Trophoblast cell (in vitro differentiated cells and primary cell): ENCODE measurements around the gene PTPRM.

Experiments used
- DNase-seq, 2 donors: peaks; one replicate each; pipeline ENCODE4 v3.0.0-alpha.2; 2016
- H2AFZ ChIP-seq: 2 replicates; pipeline ENCODE4 v1.6.1; 2013; ENCODE audit warnings: low read length, moderate library complexity, mild to moderate bottlenecking; ENCODE audit not compliant: insufficient read depth, poor library complexity
- H2AK5ac ChIP-seq: 2 replicates; pipeline ENCODE4 v1.6.1; 2013; ENCODE audit warnings: mild to moderate bottlenecking, low read length
- H2BK120ac ChIP-seq: 2 replicates; pipeline ENCODE4 v1.6.1; 2013; ENCODE audit warnings: low read length, mild to moderate bottlenecking, moderate library complexity; ENCODE audit not compliant: insufficient read depth, poor library complexity
- H2BK12ac ChIP-seq: 2 replicates; pipeline ENCODE4 v1.6.1; 2013; ENCODE audit warnings: mild to moderate bottlenecking, low read length, moderate library complexity
- H2BK5ac ChIP-seq: 2 replicates; pipeline ENCODE4 v1.6.1; 2013; ENCODE audit warnings: low read length, low read depth, moderate library complexity, mild to moderate bottlenecking; ENCODE audit not compliant: poor library complexity
- H3K14ac ChIP-seq: 2 replicates; pipeline ENCODE4 v1.6.1; 2013; ENCODE audit warnings: mild to moderate bottlenecking, low read length
- H3K18ac ChIP-seq: 2 replicates; pipeline ENCODE4 v1.6.1; 2013; ENCODE audit warnings: mild to moderate bottlenecking, low read length
- H3K23ac ChIP-seq: 2 replicates; pipeline ENCODE4 v1.6.1; 2013; ENCODE audit warnings: low read length
- H3K27ac ChIP-seq: 2 replicates; pipeline ENCODE4 v1.5.1; 2013; ENCODE audit warnings: low read depth, mild to moderate bottlenecking, inconsistent platforms, low read length, moderate library complexity
- H3K27me3 ChIP-seq: 2 replicates; pipeline ENCODE4 v1.6.1; 2013; ENCODE audit warnings: inconsistent platforms, mild to moderate bottlenecking, low read length, moderate library complexity; ENCODE audit not compliant: insufficient read depth
- H3K36me3 ChIP-seq, 2 experiments: 1 replicate in 1 of 2; 2 replicates in 1 of 2; pipeline ENCODE4 v1.6.1; 2013; ENCODE audit warnings: low read length in 2 of 2, mild to moderate bottlenecking in 2 of 2, moderate library complexity in 1 of 2; ENCODE audit not compliant: insufficient read depth in 2 of 2, control insufficient read depth in 1 of 2
- H3K4ac ChIP-seq: 2 replicates; pipeline ENCODE4 v1.6.1; 2013; ENCODE audit warnings: low read depth, mild to moderate bottlenecking, low read length, moderate library complexity
- H3K4me1 ChIP-seq, 2 experiments: 1 replicate in 1 of 2; 2 replicates in 1 of 2; pipeline ENCODE4 v1.6.1; 2013; ENCODE audit warnings: low read length in 2 of 2, mild to moderate bottlenecking in 2 of 2, moderate library complexity in 1 of 2; ENCODE audit not compliant: insufficient read depth in 2 of 2, control insufficient read depth in 1 of 2
- H3K4me2 ChIP-seq: 2 replicates; pipeline ENCODE4 v1.6.1; 2013; ENCODE audit warnings: inconsistent platforms, mild to moderate bottlenecking, low read length, moderate library complexity
- H3K4me3 ChIP-seq: 2 replicates; pipeline ENCODE4 v1.5.1; 2013; ENCODE audit warnings: mild to moderate bottlenecking, low read depth, low read length, inconsistent platforms
- H3K79me1 ChIP-seq: one replicate; pipeline ENCODE4 v1.6.1; 2013; ENCODE audit warnings: low read length
- H3K79me2 ChIP-seq: 2 replicates; pipeline ENCODE4 v1.6.1; 2013; ENCODE audit warnings: low read length, mild to moderate bottlenecking; ENCODE audit not compliant: control insufficient read depth, insufficient read depth, poor library complexity
- H3K9ac ChIP-seq: 2 replicates; pipeline ENCODE4 v1.6.1; 2013; ENCODE audit warnings: mild to moderate bottlenecking, low read length
- H3K9me3 ChIP-seq: 2 replicates; pipeline ENCODE4 v1.6.1; 2013; ENCODE audit warnings: low read depth, mild to moderate bottlenecking, control low read depth, inconsistent platforms, low read length; ENCODE audit not compliant: insufficient read depth
- H4K12ac ChIP-seq: 2 replicates; pipeline ENCODE4 v1.6.1; 2013; ENCODE audit warnings: low read depth, mild to moderate bottlenecking, low read length, moderate library complexity
- H4K8ac ChIP-seq: 2 replicates; pipeline ENCODE4 v1.6.1; 2013; ENCODE audit warnings: low read depth, mild to moderate bottlenecking, low read length, moderate library complexity
- H4K91ac ChIP-seq: one replicate; pipeline ENCODE4 v1.6.1; 2013; ENCODE audit warnings: low read depth, mild to moderate bottlenecking, low read length, moderate library complexity
- WGBS: extraction: QIAGEN DNeasy Blood & Tissue Kit; methylation state at CpG from one replicate; pipeline ENCODE4 v1.1.7; 2013; ENCODE audit warnings: missing lambda C conversion rate; ENCODE audit not compliant: insufficient read length, insufficient coverage; ENCODE audit errors: extremely low coverage; 5-methylcytosine and 5-hydroxymethylcytosine counted together

Gene PTPRM

GRCh38 chr18:7626175-7626921 is 59.2 kb downstream of the PTPRM start:
- peak; percentile 10 to 47 for DNase-seq
- no peak overlapping the region for H3K23ac ChIP-seq
- no peak overlapping the region for H4K91ac ChIP-seq
- H2AK5ac ChIP-seq = no peak overlapping the region
- H4K8ac ChIP-seq = no peak overlapping the region
- no peak overlapping the region for H4K12ac ChIP-seq
- no peak overlapping the region for H3K4me2 ChIP-seq
- H2BK12ac ChIP-seq = no peak overlapping the region
- no peaks in the 10 kb centered on the region for H3K36me3 ChIP-seq
- H3K27me3 ChIP-seq = no peaks in the 10 kb centered on the region
- WGBS = no CpG with 5 or more reads among the region's 4 CpGs
- peaks cover 3% of the 10 kb centered on the region for H3K79me1 ChIP-seq
- no peak overlapping the region for H2BK5ac ChIP-seq
- no peak overlapping the region for H3K27ac ChIP-seq
- H3K9ac ChIP-seq = no peak overlapping the region
- peaks cover 5 to 13% of the 10 kb centered on the region in 2 experiments for H3K4me1 ChIP-seq
- H3K4me3 ChIP-seq = no peak overlapping the region
- no peak overlapping the region for H3K18ac ChIP-seq
- H3K79me2 ChIP-seq = peaks cover 4% of the 10 kb centered on the region
- no peak overlapping the region for H2BK120ac ChIP-seq
- H3K9me3 ChIP-seq = no peaks in the 10 kb centered on the region
- no peak overlapping the region for H3K4ac ChIP-seq
- no peak overlapping the region for H2AFZ ChIP-seq
- no peak overlapping the region for H3K14ac ChIP-seq

DNA sequence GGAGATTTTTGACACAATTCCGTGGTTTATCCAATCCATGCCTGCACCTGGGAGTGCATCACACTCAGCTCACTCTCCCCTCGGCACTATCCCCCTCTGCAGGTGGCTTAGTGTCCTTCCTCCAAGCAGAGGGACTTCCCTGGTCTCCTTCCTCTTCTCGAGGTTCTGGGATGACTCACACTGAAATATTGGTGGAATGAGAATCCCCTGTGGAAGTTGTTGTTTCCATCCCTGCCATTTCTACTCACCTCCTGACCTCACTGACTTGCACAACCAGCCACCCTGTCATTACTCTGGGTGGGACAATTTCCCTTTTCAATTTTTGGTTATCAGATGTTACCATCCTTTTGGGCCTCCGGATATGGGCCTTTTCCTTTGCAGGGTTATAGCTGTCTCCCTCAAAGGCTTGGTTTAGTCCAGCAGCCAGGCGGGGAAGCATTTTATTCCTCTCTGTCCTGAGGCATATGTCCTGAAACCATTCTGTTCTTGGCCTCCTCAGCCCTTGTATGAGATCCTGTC is 59.9 kb downstream of the PTPRM start:
- no peak overlapping the region for H4K91ac ChIP-seq
- H2BK120ac ChIP-seq = no peak overlapping the region
- H3K79me1 ChIP-seq = peaks cover 3% of the 10 kb centered on the region
- H3K9me3 ChIP-seq = no peaks in the 10 kb centered on the region
- peak; percentile 75 to 92 for DNase-seq
- no peaks in the 10 kb centered on the region for H3K36me3 ChIP-seq
- peak overlapping the region; percentile 6 for H2BK12ac ChIP-seq
- no peak overlapping the region for H3K4ac ChIP-seq
- peak overlapping the region; percentile 7 for H3K27ac ChIP-seq
- no peak overlapping the region for H2AK5ac ChIP-seq
- H4K12ac ChIP-seq = no peak overlapping the region
- peaks cover 4% of the 10 kb centered on the region for H3K79me2 ChIP-seq
- H3K4me2 ChIP-seq = no peak overlapping the region
- H3K9ac ChIP-seq = no peak overlapping the region
- H3K4me1 ChIP-seq = peaks cover 5 to 15% of the 10 kb centered on the region in 2 experiments
- peak overlapping the region; percentile 23 for H2BK5ac ChIP-seq
- H2AFZ ChIP-seq = no peak overlapping the region
- no peak overlapping the region for H3K4me3 ChIP-seq
- no CpG with 5 or more reads among the region's 5 CpGs for WGBS
- H3K27me3 ChIP-seq = no peaks in the 10 kb centered on the region
- no peak overlapping the region for H3K14ac ChIP-seq
- H3K18ac ChIP-seq = peak overlapping the region; percentile 4
- H3K23ac ChIP-seq = no peak overlapping the region
- H4K8ac ChIP-seq = no peak overlapping the region

DNA sequence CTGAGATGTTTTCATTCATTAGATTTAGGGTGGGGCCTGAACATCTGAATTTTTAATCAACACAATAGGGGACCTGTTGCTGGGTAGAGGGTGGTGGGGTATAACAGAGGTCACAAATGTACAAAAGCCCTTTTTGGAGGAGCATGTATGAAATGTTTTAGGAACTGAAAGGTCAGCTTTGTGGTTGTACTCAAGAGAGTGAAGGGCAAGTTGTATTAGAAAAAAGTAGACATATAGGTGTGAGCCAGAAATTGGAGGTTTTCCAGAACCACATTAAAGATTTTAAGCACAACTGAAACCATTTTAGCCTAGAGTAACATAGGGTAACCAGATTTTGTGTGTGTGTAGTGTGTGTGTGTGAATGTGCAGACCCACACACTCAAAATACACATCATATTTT is 62.3 kb downstream of the PTPRM start:
- Histone ChIP-seq H3K14ac (no peak overlapping the region), H4K8ac (no peak overlapping the region), H3K4me1 (peaks cover 5 to 14% of the 10 kb centered on the region in 2 experiments), H3K4ac (no peak overlapping the region), H3K9ac (no peak overlapping the region), H3K79me1 (peaks cover 3% of the 10 kb centered on the region), H3K27ac (no peak overlapping the region), H3K4me2 (no peak overlapping the region), H3K27me3 (no peaks in the 10 kb centered on the region), H3K18ac (no peak overlapping the region), H3K4me3 (no peak overlapping the region), H2AFZ (no peak overlapping the region), H4K12ac (no peak overlapping the region), H2AK5ac (no peak overlapping the region), H3K23ac (no peak overlapping the region), H3K36me3 (no peaks in the 10 kb centered on the region), H2BK5ac (no peak overlapping the region), H4K91ac (no peak overlapping the region), H3K9me3 (no peaks in the 10 kb centered on the region), H3K79me2 (peaks cover 1% of the 10 kb centered on the region), H2BK12ac (no peak overlapping the region), H2BK120ac (no peak overlapping the region)
- no peak for DNase-seq

DNA sequence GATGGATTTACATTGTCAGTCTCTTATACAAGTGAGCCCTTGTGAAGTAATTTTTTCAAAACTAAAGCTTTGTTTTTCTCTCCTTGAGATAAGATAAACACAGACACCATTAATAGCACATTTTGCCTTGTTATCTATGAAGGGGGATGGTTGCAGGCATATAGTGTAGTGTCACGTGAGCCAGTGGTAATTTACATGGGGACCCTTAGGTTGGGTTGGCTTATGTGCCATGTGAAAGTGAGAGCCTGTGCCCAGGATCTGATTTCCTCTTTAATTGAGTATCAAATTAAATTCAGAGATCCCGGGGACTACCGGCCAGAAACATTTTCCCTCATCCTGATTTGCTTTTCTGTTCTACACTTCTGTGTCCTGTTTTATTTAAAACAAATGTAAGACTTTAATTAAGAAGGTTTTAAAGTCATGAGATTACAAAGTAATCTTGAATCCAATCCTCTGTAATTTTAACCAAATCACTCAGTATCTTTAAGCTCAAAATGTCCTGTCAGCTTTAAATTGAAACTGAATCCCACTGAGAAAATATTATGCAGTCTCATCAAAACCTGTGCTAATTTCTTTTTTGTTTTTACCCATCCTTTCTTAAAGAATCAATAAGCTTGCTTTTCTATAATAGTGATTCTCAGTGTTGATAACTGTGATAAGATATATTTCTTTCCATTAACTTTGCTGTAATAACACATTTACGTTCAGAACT is 63.8 kb downstream of the PTPRM start:
- Histone ChIP-seq H3K14ac (no peak overlapping the region), H3K4ac (no peak overlapping the region), H3K79me1 (peaks cover 3% of the 10 kb centered on the region), H4K8ac (no peak overlapping the region), H3K9me3 (no peaks in the 10 kb centered on the region), H2AFZ (no peak overlapping the region), H4K91ac (no peak overlapping the region), H4K12ac (no peak overlapping the region), H3K23ac (no peak overlapping the region), H3K9ac (no peak overlapping the region), H3K18ac (no peak overlapping the region), H2BK120ac (no peak overlapping the region), H3K4me2 (no peak overlapping the region), H2AK5ac (no peak overlapping the region), H3K79me2 (no peaks in the 10 kb centered on the region), H2BK12ac (no peak overlapping the region), H3K4me3 (no peak overlapping the region), H2BK5ac (no peak overlapping the region), H3K36me3 (no peaks in the 10 kb centered on the region), H3K4me1 (peaks cover 5 to 14% of the 10 kb centered on the region in 2 experiments), H3K27ac (no peak overlapping the region), H3K27me3 (no peaks in the 10 kb centered on the region)
- DNase-seq = no peak
- WGBS = no CpG with 5 or more reads among the region's 4 CpGs
